Adipocyte (in vitro differentiated cells): ENCODE measurements around the gene GJC2.
A peak's percentile ranks its signal among the peaks of the same experiment; 100 is the strongest.
"Not testable (repeated sequence)": the region's sequence is repeated elsewhere in the genome, so short reads cannot be mapped to it uniquely, and the experiment has no call there.

Source experiments
- DNase-seq: peaks from one replicate; pipeline ENCODE4 v3.0.0-alpha.2; 2015; ENCODE audit warnings: low read depth
- H3K27me3 ChIP-seq: replicated peaks from 2 replicates; pipeline ENCODE4 v1.7.0; 2013; ENCODE audit warnings: mild to moderate bottlenecking, low read length, moderate library complexity; ENCODE audit not compliant: control insufficient read depth, insufficient read depth
- H3K36me3 ChIP-seq: 2 replicates; pipeline ENCODE4 v1.7.0; 2013; ENCODE audit warnings: low read length, mild to moderate bottlenecking, moderate library complexity; ENCODE audit not compliant: control insufficient read depth, insufficient read depth, severe bottlenecking
- H3K4me1 ChIP-seq: 2 replicates; pipeline ENCODE4 v1.7.0; 2013; ENCODE audit warnings: mild to moderate bottlenecking, low read length, moderate library complexity; ENCODE audit not compliant: control insufficient read depth, insufficient read depth
- H3K4me3 ChIP-seq: 2 replicates; pipeline ENCODE4 v1.7.0; 2013; ENCODE audit warnings: mild to moderate bottlenecking, low read length, moderate library complexity
- H3K9ac ChIP-seq: 2 replicates; pipeline ENCODE4 v1.7.0; 2013; ENCODE audit warnings: mild to moderate bottlenecking, low read length, moderate library complexity
- H3K9me3 ChIP-seq: 2 replicates; pipeline ENCODE4 v1.7.0; 2013; ENCODE audit warnings: mild to moderate bottlenecking, low read length, moderate library complexity; ENCODE audit not compliant: control insufficient read depth

The GJC2 gene

DNA sequence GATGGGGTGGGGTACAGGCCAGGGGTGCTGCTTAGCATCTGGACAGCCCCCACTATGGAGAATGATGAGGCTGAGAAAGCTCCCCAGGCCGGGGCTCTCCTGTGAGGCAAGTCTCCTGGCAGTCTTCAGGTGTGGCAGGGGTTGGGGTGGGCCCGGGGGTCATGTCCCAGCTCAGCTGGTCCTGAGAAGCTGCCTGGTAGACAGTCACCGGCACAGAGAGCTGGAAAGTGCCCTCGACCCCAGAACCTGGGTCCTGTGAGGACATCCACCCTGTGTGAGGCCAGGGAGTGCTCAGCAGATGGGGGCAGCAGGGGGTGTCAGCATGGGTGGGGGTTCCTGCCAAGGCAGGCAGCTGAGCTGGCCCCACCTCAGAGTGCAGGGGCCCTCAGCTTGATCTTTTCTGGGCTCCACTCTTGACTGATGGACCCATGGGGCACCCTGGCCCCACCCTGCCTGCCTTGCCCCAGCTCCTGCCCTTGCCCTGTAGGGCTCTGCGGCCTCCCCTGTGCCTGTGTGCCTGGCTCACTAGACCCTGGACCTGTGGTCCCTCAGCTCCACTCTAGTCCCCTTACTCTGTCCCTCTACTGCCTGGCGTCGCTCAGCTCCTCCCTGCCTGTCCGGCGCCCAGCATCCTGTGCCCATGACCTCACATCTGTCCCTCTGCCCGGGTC is 21.6 kb downstream of the GJC2 start:
- H3K27me3 ChIP-seq = no peaks in the 10 kb centered on the region
- no peaks in the 10 kb centered on the region for H3K9me3 ChIP-seq
- DNase-seq = no peak
- H3K9ac ChIP-seq = no peak overlapping the region
- no peaks in the 10 kb centered on the region for H3K36me3 ChIP-seq
- no peak overlapping the region for H3K4me3 ChIP-seq
- peaks cover 6% of the 10 kb centered on the region for H3K4me1 ChIP-seq

DNA sequence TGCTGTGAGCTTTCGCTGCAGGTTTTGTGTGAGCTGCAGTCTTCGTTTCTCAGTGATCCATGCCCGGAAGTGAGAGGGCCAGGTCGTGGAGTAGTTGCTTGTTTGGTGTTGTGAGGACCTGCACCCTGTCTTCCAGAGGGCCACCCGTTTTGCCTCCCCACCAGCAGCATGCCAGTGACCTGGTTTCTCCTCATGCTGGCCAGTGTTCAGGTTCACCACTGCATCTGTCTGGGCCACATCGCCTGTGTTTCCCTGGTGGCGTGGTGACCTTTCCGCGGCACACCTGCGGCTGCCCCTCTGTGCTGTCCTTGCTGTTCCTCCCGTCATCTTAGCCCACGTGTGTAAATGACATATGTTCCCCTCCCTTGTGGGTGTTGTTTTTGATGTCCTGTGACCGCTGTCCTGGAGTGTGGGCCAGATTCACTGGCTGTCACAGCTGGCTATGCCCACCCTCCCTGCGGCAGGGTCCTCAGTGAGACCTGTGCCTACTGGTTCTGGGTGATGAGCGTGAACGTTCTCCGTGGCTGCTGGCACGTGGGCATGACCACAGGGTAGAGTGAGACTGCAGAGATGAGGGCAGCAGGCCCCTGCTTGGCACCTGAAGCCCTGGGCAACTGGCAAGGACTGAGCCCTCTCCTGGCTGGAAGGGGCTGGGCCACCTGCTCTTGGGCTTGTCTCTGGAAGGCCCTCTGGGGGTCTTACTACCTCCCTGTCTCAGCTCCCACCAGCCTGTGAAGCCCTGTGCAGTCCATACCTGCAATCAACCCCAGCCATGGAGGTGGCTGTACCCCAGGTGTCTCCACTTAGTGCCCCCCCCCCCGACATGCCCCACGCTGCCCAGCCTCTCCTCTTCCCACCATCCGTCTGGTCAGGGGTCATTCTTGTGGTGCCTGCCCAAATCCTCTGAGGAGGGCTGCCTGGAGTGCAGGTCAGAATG is 23.1 kb downstream of the GJC2 start:
- Histone ChIP-seq H3K4me3 (no peak overlapping the region), H3K4me1 (no peaks in the 10 kb centered on the region), H3K27me3 (no peaks in the 10 kb centered on the region), H3K9ac (no peak overlapping the region), H3K9me3 (no peaks in the 10 kb centered on the region), H3K36me3 (no peaks in the 10 kb centered on the region)
- DNase-seq = no peak

DNA sequence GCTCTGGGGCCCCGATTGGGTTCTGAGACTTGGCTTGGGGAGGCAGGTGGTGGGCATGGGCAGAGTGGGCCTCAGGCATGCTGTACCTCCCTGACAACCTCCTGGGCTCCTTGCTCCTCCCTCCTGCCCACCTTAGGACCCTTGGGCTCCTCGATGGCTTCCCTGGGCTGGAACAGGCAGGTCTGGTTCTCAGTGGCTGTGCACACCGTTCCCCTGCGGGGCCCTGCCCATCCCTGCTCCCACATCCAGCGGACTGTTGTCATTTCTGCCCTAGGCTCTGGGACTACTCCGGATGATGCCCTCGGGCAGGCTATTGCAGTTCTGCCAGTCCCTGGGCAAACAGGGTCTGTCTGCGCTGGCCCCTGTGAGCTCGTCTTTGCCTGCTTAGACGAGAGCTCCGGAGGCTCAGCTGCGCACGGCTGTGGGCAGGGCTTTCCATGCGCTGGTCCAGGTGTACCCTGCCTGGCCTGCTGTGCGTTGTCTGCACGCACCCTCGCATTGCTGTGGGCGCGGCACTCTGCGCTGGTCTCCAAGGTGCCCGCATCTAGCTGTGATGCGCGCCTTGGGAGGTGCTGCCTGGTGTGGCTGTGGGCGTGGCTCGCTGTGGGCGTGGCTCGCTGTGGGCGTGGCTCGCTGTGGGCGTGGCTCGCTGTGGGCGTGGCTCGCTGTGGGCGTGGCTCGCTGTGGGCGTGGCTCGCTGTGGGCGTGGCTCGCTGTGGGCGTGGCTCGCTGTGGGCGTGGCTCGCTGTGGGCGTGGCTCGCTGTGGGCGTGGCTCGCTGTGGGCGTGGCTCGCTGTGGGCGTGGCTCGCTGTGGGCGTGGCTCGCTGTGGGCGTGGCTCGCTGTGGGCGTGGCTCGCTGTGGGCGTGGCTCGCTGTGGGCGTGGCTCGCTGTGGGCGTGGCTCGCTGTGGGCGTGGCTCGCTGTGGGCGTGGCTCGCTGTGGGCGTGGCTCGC is 24.1 kb downstream of the GJC2 start:
- not testable (repeated sequence) for H3K4me1 ChIP-seq, H3K27me3 ChIP-seq, H3K4me3 ChIP-seq, H3K36me3 ChIP-seq, H3K9ac ChIP-seq, H3K9me3 ChIP-seq
- DNase-seq = peak; percentile 16

DNA sequence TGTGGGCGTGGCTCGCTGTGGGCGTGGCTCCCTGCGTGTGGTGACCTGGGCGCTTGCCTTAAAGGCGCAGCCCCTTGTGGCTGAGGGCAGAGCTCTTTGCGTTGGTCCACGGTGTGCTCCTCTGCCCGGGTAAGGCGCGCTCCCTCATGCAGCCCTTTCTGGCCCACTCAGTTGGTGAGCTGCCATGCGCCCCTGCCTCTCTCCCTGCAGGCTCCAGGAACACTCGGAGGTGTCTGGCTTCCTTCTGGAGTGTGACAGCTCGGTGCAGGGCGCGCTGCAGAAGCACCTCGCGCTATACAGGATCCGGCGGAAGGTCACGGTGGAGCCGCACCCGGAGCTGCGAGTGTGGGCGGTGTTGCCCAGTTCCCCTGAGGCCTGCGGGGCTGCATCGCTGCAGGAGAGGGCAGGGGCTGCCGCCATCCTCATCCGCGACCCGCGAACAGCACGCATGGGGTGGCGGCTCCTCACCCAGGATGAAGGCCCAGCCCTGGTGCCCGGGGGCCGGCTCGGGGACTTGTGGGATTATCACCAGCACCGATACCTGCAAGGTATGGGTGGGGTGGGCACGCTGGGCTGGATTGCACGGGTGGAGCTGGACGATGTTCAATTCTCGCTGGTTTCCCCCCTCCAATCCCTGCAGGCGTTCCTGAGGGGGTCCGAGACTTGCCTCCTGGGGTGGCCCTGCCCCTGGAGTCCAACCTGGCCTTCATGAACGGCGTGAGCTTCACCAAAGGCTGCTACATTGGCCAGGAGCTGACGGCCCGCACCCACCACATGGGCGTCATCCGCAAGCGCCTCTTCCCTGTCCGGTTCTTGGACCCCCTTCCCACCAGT is 25.0 kb downstream of the GJC2 start:
- Histone ChIP-seq H3K9me3 (no peaks in the 10 kb centered on the region), H3K9ac (no peak overlapping the region), H3K4me3 (no peak overlapping the region), H3K27me3 (no peaks in the 10 kb centered on the region), H3K4me1 (no peaks in the 10 kb centered on the region), H3K36me3 (no peaks in the 10 kb centered on the region)
- DNase-seq = peak; percentile 25

DNA sequence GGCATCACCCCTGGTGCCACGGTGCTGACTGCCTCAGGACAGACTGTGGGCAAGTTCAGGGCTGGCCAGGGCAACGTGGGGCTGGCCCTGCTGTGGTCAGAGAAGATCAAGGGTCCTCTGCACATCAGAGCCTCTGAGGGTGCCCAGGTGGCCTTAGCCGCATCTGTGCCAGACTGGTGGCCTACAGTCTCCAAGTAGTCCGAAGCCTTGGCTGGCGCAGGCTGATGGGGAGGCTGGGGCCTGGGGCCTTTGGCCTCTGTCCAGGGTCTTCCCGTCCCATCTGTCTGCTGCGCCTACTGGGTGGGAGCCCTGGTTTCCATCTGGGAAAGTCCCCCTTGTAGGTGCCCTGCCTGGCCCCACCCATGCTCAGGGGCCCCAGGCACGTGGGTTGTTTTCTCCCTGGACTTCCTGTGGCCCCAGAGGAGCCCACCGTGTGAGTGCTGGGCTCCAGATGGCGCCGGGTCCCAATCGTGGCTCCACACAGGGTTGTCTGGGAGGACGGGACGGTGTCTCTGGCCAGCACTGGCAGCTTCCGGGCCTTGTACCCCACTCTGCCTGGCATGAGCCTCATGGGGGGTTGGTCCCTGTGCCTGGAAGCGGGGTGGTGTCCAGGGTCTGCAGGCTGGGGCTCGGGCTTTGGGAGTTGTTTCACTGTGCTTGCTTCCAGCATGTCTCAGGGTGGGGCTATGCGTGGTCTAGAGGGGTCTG is 25.7 kb downstream of the GJC2 start:
- Histone ChIP-seq H3K4me1 (no peaks in the 10 kb centered on the region), H3K27me3 (no peaks in the 10 kb centered on the region), H3K9me3 (no peaks in the 10 kb centered on the region), H3K4me3 (no peak overlapping the region), H3K36me3 (no peaks in the 10 kb centered on the region), H3K9ac (no peak overlapping the region)
- no peak for DNase-seq

DNA sequence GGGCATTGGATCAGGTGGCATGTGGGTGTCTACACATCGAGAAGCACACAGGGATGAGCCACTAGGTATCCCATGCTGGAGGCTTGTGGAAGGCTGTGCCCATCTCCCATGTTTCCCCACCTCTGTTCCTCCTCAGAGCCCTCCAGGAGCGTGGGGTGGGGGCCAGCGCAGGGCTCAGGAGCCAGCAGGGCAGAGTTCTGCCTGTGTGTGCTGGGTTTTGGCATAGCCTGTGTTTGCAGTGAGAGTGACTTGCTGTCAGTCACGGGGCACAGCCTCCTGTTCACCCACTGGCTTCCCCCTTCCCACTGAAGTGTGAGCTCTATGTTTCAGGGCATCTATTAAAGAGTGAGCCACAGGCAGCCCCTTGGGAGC is 26.3 kb downstream of the GJC2 start:
- no peaks in the 10 kb centered on the region for H3K9me3 ChIP-seq
- no peak for DNase-seq
- H3K4me1 ChIP-seq = no peaks in the 10 kb centered on the region
- H3K4me3 ChIP-seq = no peak overlapping the region
- H3K27me3 ChIP-seq = no peaks in the 10 kb centered on the region
- H3K9ac ChIP-seq = no peak overlapping the region
- H3K36me3 ChIP-seq = no peaks in the 10 kb centered on the region

DNA sequence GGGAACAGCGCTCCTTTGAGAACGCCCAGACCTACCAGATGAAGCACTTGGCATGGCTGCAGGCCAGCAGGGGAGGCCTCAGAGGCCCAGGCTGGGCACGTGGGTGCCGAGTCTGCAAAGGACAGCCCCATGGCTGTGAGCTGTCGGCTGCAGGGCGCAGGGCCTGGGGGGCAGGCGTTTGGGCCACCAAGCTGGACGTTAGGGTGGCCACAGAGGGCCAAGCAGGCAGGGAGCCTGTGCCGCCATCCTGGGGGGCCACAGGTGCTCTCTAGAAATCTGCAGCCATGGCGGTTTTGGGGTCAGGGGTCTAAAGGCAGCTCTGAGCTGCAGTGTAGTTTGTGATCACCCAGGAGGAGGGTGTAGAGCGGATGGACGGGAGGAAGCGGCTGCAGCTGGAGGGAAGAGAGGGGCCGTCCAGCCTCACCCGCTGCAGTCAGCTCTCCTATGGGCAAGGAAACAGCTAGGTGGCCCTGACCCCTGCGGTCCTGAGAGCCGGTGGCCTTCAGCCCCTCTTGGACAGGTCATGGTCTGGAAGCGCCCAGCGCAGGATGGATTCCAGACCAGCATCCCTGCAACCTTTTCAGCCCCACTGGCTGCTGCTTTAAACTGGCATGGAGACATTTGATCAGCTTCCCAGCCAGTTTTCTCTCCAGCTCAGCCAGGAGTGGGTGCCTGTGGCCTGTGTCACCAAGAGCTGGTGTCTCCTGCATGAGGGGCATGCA is 26.9 kb downstream of the GJC2 start:
- Histone ChIP-seq H3K4me1 (no peaks in the 10 kb centered on the region), H3K36me3 (no peaks in the 10 kb centered on the region), H3K4me3 (no peak overlapping the region), H3K9ac (no peak overlapping the region), H3K27me3 (no peaks in the 10 kb centered on the region), H3K9me3 (no peaks in the 10 kb centered on the region)
- DNase-seq = no peak

DNA sequence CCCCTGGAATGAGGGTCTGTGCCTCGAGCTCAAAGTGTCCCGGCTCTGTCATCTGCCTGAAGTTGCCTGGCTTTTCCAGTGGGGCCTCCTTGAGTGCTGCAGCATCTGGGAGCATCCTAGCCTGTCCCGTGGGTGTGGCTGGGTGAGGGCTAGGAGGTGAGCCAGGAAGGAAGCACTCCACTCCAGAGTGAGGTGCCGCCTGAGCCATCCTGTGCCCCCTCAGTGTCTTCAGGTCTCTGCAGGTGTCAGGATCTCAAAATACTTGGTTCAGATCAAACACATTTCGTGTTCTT is 27.4 kb downstream of the GJC2 start:
- DNase-seq = no peak
- no peak overlapping the region for H3K9ac ChIP-seq
- no peak overlapping the region for H3K4me3 ChIP-seq
- no peaks in the 10 kb centered on the region for H3K4me1 ChIP-seq
- H3K9me3 ChIP-seq = no peaks in the 10 kb centered on the region
- no peaks in the 10 kb centered on the region for H3K36me3 ChIP-seq
- no peaks in the 10 kb centered on the region for H3K27me3 ChIP-seq

DNA sequence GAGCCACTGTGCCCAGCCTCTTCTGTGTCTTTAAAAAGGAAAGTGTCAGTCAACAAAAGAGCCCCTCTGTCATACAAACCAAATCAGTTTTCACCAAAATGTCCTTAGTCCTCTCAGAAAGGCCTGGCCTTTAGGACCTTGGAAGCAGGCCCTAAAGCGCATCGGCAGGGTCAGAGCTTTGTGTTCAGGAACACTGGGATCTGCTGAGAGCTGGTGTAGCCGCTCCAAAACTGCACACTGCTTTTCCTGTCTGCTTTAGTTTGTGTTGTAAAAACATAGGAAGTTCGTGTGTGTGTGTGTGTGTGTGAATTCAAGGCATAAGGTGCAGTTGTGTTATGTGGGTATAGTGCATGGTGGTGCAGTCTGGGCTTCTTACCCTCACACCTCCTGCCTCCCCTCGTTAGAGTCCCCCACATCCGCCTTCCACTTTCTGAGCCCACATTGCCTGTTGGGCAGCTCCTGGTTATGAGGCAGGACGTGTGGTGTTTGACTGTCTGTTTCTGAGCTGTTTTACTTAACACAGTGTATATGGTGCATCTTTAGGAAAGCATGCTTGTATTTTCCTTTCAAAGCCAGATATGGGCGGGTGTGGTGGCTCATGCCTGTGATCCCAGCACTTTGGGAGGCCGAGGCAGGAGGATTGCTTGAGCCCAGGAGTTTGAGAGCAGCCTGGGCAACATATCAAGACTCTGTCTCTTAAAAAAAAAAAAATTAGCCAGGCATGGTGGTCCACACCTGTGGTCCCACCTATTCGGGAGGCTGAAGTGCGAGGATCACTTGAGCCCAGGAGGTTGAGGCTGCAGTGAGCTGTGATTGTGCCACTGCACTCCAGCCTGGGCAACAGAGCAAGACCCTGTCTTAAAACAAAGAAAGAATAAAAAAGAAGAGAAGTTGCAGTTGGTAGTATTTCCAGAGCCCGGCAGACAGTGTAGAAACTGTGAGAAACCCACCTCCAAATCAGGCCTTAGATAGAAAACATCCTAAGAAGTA is 28.3 kb downstream of the GJC2 start:
- Histone ChIP-seq H3K4me3 (no peak overlapping the region), H3K27me3 (no peaks in the 10 kb centered on the region), H3K4me1 (no peaks in the 10 kb centered on the region), H3K9me3 (no peaks in the 10 kb centered on the region), H3K9ac (no peak overlapping the region), H3K36me3 (no peaks in the 10 kb centered on the region)
- no peak for DNase-seq
